CD4-positive, alpha-beta T cell treated with Interleukin-10 for 1 hour (primary cell): ENCODE measurements around the gene GNA15.
A peak's percentile ranks its signal among the peaks of the same experiment; 100 is the strongest.
"Not testable (repeated sequence)": the region's sequence is repeated elsewhere in the genome, so short reads cannot be mapped to it uniquely, and the experiment has no call there.

ENCODE experiments used
- DNase-seq: peaks from one replicate; pipeline ENCODE4 v3.0.0-alpha.2; 2020

GNA15 gene

DNA sequence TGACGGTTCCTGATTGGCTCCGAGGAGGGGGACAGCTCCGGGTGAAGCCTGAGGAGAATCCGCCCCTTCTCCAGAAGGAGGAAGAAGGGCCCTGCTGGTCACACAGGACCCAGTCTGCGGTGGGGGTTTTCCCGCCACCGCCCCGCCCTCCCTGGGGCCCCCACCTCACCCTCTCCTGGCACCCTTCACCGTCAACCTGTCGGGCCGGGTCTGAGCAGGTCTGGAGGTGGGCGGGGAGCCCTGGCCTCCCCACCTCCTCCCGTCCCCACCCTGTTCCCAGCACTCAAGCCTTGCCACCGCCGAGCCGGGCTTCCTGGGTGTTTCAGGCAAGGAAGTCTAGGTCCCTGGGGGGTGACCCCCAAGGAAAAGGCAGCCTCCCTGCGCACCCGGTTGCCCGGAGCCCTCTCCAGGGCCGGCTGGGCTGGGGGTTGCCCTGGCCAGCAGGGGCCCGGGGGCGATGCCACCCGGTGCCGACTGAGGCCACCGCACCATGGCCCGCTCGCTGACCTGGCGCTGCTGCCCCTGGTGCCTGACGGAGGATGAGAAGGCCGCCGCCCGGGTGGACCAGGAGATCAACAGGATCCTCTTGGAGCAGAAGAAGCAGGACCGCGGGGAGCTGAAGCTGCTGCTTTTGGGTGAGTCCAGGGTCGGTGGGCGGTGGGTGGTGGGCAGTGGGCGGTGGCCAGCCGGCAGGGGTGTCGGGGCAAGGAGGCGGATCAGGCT, at the start of gene GNA15:
TSS of gene GNA15 (plus strand) at position 73 of the 723 bp plus-strand sequence. CDS start at position 491, 418 bp downstream.
- DNase-seq = peak; percentile 72

- no peak for DNase-seq
These were observed 48.1 kb upstream of the GNA15 start for GRCh38 chr19:3087769-3088168.

DNA sequence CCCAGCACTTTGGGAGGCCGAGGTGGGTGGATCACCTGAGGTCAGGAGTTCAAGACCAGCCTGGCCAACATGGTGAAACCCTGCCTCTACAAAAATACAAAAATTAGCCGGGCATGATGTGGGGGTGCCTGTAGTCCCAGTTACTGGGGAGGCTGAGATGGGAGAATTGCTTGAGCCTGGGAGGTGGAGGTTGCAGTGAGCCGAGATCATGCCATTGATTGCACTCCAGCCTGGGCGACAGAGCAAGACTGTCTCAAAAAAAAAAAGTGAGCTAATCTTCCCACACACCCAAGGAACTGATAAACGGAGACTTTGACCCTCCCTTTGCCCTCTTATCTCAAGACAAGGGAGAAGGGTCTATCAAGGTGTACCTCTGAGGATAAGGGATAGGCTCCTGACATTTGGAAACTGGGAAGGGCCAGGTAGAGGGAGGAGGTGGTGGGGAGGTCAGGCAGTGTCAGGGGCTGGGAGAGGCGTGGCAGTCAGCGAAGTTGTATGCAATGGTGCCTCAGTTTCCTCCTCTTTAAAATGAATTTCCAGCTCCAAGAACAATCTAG, 46.5 kb upstream of the GNA15 start:
- not testable (repeated sequence) for DNase-seq

DNA sequence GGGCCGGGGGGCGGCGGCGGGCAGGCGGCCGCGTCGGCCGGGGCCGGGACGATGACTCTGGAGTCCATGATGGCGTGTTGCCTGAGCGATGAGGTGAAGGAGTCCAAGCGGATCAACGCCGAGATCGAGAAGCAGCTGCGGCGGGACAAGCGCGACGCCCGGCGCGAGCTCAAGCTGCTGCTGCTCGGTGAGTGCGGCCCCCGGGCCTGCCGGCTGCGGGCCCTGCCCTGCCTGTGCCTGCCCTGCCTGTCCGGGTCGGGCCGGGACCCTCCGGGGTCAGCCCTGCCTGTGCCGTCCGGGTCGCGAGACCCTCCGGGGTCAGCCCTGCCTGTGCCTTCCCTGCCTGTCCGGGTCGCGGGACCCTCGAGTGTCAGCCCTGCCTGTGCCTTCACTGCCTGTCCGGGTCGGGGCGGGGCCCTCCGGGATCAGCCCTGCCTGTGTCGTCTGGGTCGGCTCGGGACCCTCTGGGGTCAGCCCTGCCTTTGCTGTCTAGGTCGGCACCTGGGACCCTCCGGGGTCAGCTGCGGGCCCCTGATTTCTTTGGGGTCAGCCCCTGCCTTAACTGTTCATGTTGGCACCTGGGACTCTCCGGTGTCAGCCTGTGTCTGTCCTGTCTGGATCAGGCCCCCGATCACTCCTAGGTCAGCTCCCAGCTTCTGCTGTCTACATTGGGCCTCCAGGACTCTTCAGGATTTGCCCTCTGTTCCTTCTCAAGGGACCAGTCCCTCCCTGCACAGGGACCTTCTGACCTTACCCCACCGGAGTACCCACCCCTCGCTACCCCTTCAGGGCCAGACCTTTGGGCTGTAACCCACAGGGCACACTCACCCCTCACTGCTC, 41.0 kb upstream of the GNA15 start:
- DNase-seq = peak; percentile 36

DNA sequence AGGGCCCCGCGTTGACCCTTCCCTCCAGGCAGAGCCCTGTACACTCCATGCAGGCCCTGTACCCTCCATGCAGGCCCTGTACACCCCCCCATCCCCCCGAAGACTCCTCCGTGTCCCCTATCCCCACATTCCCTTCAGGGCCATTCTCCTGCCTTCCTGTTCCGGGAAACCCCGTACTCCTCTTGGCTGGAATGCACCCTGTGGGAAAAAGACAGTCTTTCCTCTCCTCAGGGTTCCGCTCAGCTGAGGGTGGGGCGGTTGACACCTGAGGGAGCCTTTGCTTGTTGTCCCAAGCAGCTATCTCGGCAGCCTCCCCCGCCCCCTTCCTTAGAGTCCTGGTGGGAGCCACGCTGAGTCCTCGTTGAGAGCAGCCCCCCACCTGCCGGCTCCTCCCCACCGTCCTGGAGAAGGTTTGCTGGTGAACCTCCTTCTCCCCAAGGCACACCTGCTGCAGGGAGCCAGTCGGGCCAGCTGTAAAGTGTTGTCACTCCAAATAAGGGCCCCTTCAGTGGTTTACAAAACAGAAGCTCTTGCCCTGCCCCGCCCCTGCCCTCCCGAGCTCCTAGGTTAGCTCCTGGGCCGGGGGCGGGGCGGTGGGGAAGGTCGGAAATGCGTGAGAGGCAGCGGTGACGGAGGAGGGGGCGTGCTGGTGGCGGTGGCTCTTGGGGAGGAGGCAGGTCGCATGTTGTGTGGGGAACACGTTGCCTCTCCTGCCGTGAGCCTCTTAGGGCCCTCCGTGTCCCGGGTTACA, 40.2 kb upstream of the GNA15 start:
- peak; percentile 68 for DNase-seq

GRCh38 chr19:3096267-3096901, 39.4 kb upstream of the GNA15 start:
- no peak for DNase-seq

DNA sequence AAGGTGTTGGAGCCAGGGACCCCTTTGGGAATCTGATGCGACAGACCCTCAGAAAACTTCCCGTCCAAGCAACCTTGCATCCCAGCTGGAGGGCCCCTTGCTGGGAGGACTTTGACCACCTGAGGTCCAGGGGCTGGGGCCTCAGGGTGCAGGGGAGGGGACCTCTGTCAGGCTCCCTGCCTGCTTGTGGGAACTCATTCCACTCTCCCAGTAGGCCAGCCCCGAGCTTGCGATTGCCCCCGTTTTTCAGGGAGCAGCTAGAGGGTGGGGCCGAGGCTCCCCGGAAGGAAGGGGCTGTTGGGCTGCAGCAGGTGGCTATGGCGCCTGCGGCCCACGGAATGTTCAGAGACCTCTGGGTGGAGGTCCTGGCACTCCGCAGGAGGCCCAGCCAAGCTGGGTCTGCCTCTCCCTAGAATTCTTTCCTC, 38.9 kb upstream of the GNA15 start:
- DNase-seq = no peak

DNA sequence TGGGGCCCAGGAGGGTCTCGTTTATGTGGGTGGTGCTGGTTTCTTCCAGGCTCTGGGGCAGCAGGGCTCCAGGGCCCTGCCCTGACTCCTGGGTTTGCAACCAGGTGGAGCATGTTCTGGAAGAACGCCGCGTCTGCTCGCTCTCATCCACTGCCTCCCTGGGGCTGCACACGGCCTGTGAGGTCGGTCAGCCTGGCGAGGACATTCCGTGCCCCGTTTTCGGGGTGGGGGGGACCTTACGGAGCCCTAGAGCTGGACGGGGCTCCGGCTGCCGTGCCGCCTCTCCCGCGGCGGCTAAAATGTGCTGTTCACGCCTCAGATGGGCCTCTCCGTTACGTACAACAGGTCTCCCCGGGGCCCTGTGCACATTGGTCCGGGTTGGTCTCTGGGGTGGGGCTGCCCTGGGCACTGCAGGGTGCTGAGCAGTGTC, 38.4 kb upstream of the GNA15 start:
- DNase-seq = no peak

DNA sequence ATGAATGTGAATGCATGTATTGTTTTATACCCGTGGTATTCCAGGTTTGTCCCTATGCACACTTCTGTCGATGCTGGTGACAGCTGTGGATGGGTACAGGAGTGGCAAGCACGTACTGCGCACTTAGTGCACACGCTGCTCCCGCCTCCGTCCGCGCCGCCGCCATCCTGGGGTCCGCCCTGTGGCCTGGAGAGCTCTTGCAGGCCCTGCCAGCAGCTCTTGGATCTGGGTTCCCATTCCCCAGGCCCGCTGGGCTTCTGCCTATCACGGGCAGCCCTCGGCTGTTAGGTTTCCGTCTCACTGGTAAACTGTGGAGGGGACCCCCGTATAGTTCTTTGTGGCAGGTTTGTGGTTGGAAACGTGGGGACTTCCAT, 37.7 kb upstream of the GNA15 start:
- DNase-seq = no peak

DNA sequence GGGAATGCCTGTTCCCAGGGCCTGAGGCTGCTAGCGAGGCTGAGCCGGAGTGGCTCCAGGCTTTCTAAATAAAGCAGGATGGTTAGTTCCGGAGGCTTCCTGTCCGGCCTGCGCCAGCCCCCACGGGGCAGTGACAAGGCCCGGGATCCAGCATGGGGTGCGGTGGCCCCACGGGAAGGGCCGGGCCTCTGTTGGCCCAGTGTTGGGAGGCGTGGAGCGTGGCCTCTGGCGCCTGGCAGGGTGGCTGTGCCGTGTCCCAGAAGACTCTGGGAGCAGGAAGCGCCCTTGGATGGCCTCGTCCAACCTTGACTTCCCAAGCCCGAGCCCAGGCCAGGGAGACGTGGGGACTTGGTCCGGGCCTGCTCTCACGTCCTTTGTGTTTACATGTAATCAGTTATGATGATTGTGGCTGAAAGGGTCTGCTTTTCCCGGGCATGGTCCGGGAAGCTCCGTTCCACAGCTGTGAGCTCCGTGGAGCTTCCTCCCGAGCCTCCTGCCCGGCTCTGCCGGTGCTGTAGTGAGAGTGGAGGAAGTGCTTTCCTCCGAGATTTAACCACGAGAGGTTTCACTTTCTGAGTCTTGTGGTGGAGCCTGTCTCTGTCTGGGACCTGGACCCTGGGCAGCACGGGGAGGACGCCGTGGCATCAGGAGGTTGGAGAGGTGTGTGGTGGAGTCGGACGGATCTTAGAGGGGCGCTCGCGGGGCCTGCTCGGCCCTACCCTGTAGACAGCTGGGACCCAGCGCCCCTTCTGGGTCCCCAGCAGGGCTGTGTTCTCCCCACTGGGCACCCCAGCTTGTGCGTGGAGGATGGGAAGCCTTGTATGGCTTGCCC, 37.1 kb upstream of the GNA15 start:
- peak; percentile 45 for DNase-seq

DNA sequence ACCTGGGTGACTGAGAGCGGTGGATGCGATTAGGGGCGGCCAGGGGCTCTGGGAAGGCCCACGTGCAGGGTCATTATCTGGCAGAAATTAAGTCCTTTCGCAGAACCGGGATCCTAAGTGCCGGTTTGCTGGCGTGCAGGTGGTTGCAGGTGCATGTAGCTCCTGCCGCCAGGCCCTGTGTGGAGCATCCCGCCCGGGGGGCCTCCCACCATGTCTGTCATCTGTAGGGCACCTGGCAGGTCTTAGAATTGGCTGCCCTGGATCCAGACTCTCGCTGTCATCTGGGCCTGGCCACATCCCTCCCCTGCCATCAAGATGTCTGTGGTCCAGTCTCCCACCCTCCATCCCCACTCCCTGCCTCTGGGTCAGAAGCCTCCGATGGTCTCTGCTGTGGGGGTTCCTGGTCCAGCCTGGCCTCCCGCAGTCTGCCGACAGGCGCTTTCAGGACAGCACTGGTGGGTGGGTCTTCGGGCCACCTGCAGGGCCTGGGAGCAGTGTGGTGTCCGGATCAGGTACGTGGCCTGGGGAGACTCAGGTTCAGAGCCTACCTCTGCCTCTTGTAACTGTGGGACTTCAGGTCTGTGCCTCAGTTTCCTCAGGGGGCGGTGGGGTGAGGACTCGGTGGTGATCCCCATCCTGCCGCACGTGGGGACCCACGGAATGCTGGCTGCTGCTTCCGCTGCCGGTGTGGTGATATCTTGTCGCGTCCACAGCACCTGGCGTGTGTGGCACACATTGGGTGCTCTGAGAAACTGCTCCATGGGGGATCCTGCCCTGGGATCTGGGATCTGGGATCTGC, 36.3 kb upstream of the GNA15 start:
- DNase-seq = no peak

DNA sequence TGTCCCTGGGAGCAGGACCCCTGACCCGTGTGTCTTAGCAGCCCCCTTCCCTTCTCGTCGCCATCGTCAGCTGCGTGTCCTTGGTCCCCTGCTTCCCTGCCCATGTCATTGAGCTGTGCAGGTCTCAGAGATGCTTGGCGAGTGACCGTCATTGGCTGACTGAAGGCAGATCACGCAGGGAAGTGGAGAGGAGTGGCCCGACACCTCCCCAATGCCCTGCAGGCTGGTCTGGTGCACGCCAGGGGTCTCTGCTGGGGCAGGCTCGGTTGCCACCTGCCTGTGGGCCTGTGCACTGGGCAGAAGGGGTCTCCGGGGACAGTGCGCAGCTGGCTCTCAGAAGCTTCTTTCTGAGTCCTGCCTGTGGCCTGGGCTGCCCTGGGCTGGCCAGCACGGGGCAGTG, 35.5 kb upstream of the GNA15 start:
- DNase-seq = no peak

GRCh38 chr19:3100747-3101730, 34.8 kb upstream of the GNA15 start:
- no peak for DNase-seq

DNA sequence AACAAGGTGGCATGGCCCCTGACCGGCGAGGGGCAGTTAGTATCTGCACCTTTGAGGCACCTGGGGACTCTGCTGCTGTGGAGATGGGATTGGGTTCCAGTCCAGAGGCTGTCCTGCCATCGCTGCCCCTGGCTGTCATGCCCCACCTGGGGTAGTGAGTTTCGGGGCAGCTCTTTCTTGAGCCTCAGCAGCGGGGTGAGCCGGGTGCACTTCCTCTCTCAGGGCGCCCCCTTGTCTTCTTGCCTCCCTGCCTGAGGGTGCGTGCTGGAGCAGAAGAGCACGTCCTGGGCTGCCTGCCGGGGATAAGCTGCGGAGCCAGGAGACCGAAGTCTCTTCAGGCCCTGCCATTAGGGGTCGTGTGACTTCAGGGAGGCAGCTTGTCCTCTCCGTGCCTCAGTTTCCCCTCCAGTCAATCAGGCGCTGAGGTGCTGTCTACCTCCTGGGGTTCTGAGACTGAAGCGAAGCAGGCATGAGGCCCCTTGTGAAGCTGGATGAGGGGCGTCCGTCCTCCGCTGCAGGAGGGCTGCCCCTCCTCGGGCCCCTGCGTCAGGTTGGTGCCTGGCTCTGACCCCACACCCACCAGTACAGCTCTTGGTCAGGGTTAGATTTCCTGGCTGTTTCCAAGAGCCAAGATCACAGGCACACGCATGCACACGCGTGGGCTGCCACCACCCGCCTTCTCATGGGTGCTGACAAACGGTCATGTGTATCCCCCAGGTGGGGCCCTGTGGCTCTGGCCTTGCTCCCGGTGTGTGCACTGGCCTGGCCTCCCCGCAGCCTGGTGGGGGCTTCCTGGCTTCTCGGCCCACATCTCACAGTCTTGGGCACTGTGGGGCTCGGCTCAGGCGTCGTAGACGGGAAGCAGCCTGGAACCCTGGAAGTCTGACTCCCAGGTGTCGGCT, 33.3 kb upstream of the GNA15 start:
- DNase-seq = no peak

- no peak for DNase-seq
These were observed 31.2 kb upstream of the GNA15 start for GRCh38 chr19:3104708-3104983.

- no peak for DNase-seq
These were observed 30.0 kb upstream of the GNA15 start for GRCh38 chr19:3105641-3106508.

DNA sequence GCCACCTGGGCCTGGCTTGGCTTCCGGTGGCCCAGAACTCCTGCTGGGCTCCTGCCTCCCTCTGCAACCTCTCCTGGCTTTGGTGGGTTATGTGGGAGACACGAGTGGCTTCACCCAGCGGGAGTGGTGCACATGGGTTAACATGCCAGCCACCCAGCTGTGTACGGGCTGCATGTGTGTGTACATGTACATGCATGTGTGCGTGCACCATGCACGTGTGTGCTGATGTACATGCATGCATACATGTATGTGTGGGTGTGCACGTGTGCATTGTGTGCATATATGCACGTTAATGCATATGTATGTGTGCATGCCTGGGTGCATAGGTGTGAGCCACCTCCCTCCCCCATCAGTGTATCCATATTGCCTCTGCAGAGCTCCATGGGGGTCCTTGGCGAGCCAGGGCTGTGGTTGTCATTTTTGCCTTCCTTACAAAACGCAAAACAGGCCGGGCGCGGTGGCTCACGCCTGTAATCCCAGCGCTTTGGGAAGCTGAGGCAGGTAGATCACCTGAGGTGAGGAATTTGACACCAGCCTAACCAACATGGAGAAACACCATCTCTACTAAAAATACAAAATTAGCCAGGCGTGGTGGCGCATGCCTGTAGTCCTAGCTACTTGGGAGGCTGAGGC, 29.2 kb upstream of the GNA15 start:
- no peak for DNase-seq
